ENCODE measurements around the gene PELI1. TPM values are rescaled to one million over a fixed set of nuclear protein-coding genes. Genes with fewer than 3 reads are reported as not detected.

The PELI1 gene
- total and polyA plus RNA-seq, 9 donors: 5.7 to 14.4 (median 12.0) TPM

GRCh38 chr2:64124168-64124567 lies 20.1 kb downstream of the PELI1 start:
- H3K4me3 ChIP-seq: no peak overlapping the region
- TF ChIP-seq POLR2A (IDR thresholded peaks at IDR 0.05) (no peak), EP300 (IDR thresholded peaks at IDR 0.05) (no peak)
- TF ChIP-seq, protein P1, sequence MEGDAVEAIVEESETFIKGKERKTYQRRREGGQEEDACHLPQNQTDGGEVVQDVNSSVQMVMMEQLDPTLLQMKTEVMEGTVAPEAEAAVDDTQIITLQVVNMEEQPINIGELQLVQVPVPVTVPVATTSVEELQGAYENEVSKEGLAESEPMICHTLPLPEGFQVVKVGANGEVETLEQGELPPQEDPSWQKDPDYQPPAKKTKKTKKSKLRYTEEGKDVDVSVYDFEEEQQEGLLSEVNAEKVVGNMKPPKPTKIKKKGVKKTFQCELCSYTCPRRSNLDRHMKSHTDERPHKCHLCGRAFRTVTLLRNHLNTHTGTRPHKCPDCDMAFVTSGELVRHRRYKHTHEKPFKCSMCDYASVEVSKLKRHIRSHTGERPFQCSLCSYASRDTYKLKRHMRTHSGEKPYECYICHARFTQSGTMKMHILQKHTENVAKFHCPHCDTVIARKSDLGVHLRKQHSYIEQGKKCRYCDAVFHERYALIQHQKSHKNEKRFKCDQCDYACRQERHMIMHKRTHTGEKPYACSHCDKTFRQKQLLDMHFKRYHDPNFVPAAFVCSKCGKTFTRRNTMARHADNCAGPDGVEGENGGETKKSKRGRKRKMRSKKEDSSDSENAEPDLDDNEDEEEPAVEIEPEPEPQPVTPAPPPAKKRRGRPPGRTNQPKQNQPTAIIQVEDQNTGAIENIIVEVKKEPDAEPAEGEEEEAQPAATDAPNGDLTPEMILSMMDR (IDR thresholded peaks at IDR 0.05): no peak
- DNase-seq: no peak
- no peaks in the 10 kb centered on the region for H3K9me3 ChIP-seq
- no peaks in the 10 kb centered on the region for H3K4me1 ChIP-seq (ENCODE audit: insufficient read depth)
- H3K27me3 ChIP-seq: no peaks in the 10 kb centered on the region
- no peak overlapping the region for H3K27ac ChIP-seq
- H3K36me3 ChIP-seq: no peaks in the 10 kb centered on the region
- WGBS, 3 donors: 49 to 90% (median 78%) methylated on average over 3 of the region's 3 CpGs
- intact Hi-C loops (cut with DNase I): no loop called here

- Histone ChIP-seq H3K4me1 (ENCODE audit: insufficient read depth) (no peaks in the 10 kb centered on the region), H3K27ac (no peak overlapping the region), H3K9me3 (no peaks in the 10 kb centered on the region), H3K27me3 (no peaks in the 10 kb centered on the region), H3K4me3 (no peak overlapping the region), H3K36me3 (no peaks in the 10 kb centered on the region)
- intact Hi-C loops (cut with DNase I): no loop called here
- no peak for DNase-seq
- WGBS, 3 donors: 95 to 98% (median 97%) methylated on average over 1 of the region's 1 CpG
- no peak for TF ChIP-seq EP300 (IDR thresholded peaks at IDR 0.05)
- no peak for TF ChIP-seq POLR2A (IDR thresholded peaks at IDR 0.05)
- TF ChIP-seq, protein P1 (IDR thresholded peaks at IDR 0.05): no peak
These were observed 20.5 kb downstream of the PELI1 start for GRCh38 chr2:64123740-64124139.

GRCh38 chr2:64122358-64122757 lies 21.9 kb downstream of the PELI1 start:
- H3K36me3 ChIP-seq: no peaks in the 10 kb centered on the region
- no peaks in the 10 kb centered on the region for H3K27me3 ChIP-seq
- H3K9me3 ChIP-seq: no peaks in the 10 kb centered on the region
- TF ChIP-seq POLR2A (IDR thresholded peaks at IDR 0.05) (no peak), EP300 (IDR thresholded peaks at IDR 0.05) (no peak)
- TF ChIP-seq, protein P1 (IDR thresholded peaks at IDR 0.05): no peak
- no peaks in the 10 kb centered on the region for H3K4me1 ChIP-seq (ENCODE audit: insufficient read depth)
- 79 to 87% (median 85%) methylated on average over 7 of the region's 7 CpGs for WGBS, 3 donors
- DNase-seq: no peak
- no peak overlapping the region for H3K4me3 ChIP-seq
- intact Hi-C loops (cut with DNase I): no loop called here
- H3K27ac ChIP-seq: no peak overlapping the region

DNA sequence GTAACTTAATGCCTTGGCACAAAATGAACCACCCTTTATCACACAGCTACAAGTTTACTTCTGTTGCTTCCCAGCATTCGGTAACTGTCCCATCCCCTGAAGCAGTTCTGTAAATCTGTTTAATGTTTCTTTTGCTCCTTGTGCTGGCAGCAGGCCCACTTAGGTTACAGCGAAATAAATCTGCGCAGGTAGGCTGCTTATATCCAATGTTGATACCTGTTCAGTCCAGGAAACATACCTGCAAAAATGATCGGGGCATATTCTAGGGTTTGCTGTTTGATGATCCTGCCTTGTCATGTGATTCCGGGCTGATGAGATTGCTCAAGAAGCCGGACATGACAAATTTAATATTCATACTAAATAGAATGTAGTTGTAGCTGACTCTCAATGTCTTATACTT lies 23.3 kb downstream of the PELI1 start:
- WGBS, 3 donors: 90 to 95% (median 94%) methylated on average over 6 of the region's 6 CpGs
- H3K27ac ChIP-seq: no peak overlapping the region
- H3K27me3 ChIP-seq: no peaks in the 10 kb centered on the region
- no peaks in the 10 kb centered on the region for H3K4me1 ChIP-seq (ENCODE audit: insufficient read depth)
- H3K36me3 ChIP-seq: no peaks in the 10 kb centered on the region
- H3K4me3 ChIP-seq: no peak overlapping the region
- no peak for DNase-seq
- TF ChIP-seq POLR2A (IDR thresholded peaks at IDR 0.05) (no peak), EP300 (IDR thresholded peaks at IDR 0.05) (no peak)
- TF ChIP-seq, protein P1 (IDR thresholded peaks at IDR 0.05): no peak
- H3K9me3 ChIP-seq: no peaks in the 10 kb centered on the region
- intact Hi-C loops (cut with DNase I): no loop called here

- Histone ChIP-seq H3K27me3 (no peaks in the 10 kb centered on the region), H3K4me3 (no peak overlapping the region), H3K4me1 (ENCODE audit: insufficient read depth) (no peaks in the 10 kb centered on the region), H3K27ac (no peak overlapping the region), H3K9me3 (no peaks in the 10 kb centered on the region), H3K36me3 (no peaks in the 10 kb centered on the region)
- WGBS, 3 donors: 98% methylated on average over 2 of the region's 2 CpGs
- DNase-seq: no peak
- intact Hi-C loops (cut with DNase I): no loop called here
- TF ChIP-seq POLR2A (IDR thresholded peaks at IDR 0.05) (no peak), EP300 (IDR thresholded peaks at IDR 0.05) (no peak)
- TF ChIP-seq, protein P1 (IDR thresholded peaks at IDR 0.05): no peak
These were observed 24.2 kb downstream of the PELI1 start for GRCh38 chr2:64120008-64120407.
